Measurements from ENCODE around the gene FBN1.

- TF ChIP-seq, protein P1, sequence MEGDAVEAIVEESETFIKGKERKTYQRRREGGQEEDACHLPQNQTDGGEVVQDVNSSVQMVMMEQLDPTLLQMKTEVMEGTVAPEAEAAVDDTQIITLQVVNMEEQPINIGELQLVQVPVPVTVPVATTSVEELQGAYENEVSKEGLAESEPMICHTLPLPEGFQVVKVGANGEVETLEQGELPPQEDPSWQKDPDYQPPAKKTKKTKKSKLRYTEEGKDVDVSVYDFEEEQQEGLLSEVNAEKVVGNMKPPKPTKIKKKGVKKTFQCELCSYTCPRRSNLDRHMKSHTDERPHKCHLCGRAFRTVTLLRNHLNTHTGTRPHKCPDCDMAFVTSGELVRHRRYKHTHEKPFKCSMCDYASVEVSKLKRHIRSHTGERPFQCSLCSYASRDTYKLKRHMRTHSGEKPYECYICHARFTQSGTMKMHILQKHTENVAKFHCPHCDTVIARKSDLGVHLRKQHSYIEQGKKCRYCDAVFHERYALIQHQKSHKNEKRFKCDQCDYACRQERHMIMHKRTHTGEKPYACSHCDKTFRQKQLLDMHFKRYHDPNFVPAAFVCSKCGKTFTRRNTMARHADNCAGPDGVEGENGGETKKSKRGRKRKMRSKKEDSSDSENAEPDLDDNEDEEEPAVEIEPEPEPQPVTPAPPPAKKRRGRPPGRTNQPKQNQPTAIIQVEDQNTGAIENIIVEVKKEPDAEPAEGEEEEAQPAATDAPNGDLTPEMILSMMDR (IDR thresholded peaks at IDR 0.05) = no peak
- TF ChIP-seq POLR2A (IDR thresholded peaks at IDR 0.05) = peak; percentile 69
Measured at GRCh38 chr15:48645558-48646330, at the start of gene FBN1.
